ENCODE data around the gene CDH23.

Gene CDH23

DNA sequence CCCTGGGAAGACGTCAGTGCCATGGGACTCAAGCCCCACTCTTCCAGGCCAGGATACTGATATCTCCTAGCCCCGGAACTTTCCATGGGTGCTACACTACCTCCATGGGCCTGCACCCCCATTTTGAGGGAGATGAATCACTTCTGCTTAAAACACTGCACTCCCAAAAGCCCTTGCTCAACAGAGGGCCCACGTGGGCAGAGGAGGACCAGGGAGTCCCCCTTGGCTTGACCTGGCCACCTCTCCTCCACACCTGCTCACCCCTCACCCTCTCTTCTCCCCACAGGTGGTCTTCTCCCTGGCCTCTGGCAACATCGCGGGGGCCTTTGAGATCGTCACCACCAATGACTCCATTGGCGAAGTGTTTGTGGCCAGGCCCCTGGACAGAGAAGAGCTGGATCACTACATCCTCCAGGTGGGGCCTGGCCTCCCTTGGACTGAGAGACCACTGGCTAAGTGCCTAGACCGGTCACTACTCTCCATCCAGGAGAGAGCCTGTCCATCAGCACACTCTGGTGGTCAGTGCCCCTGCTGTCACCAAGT lies 342.7 kb downstream of the CDH23 start:
- TF ChIP-seq, protein P1, sequence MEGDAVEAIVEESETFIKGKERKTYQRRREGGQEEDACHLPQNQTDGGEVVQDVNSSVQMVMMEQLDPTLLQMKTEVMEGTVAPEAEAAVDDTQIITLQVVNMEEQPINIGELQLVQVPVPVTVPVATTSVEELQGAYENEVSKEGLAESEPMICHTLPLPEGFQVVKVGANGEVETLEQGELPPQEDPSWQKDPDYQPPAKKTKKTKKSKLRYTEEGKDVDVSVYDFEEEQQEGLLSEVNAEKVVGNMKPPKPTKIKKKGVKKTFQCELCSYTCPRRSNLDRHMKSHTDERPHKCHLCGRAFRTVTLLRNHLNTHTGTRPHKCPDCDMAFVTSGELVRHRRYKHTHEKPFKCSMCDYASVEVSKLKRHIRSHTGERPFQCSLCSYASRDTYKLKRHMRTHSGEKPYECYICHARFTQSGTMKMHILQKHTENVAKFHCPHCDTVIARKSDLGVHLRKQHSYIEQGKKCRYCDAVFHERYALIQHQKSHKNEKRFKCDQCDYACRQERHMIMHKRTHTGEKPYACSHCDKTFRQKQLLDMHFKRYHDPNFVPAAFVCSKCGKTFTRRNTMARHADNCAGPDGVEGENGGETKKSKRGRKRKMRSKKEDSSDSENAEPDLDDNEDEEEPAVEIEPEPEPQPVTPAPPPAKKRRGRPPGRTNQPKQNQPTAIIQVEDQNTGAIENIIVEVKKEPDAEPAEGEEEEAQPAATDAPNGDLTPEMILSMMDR (IDR thresholded peaks at IDR 0.05), result no peak
- no peak for TF ChIP-seq ZFX (IDR thresholded peaks at IDR 0.05; ENCODE audit: borderline replicate concordance)
- no peak overlapping the region for H3K27ac ChIP-seq

DNA sequence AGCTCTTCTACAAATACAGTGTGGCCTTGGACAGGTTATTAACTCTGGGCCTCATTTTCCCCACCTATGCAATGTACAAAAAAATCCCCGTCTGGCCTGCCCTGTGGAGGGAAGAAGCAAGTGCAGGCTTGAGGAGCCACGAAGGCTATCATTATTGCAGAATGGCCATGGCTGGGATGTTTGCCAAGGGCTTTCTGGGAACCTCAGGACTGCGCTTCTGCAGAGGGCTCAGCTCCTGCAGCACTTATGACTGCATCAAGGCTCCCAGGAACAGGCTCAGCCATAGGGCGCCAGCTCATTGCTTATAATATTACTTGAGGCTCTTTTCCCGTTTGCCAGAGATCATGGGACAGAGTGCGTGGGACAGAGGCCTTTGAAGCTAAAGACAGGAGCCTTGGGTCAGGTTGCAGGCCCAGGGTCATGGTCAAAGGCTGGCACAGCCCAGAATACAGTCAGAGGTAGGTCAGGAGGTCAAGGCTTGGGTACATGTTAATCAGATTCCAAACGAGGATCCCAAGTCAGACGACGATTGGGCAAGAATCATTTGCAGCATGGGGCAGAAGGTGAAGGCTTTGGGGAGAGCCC lies 343.4 kb downstream of the CDH23 start:
- TF ChIP-seq ZFX (IDR thresholded peaks at IDR 0.05; ENCODE audit: borderline replicate concordance), result no peak
- TF ChIP-seq, protein P1 (IDR thresholded peaks at IDR 0.05), result no peak
- no peak overlapping the region for H3K27ac ChIP-seq

DNA sequence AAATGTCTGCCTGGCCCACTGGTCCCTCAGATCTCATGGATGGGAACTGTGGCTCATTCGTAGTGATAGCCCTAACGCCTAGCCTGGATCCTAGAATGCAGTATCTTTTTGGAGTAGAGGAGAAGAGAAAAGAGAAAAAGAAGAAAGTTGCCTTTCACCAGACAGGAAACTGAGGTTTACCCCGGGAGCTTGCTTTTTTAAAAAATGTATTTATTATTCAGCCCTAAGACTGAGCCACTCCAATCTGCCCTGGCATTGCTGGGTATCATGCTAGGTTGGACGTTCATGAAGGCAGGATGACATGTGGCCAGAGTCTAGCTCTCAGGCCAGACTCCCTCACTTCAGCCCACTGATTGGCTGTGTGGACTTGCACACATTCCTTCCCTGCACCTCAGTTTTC lies 344.3 kb downstream of the CDH23 start:
- TF ChIP-seq, protein P1 (IDR thresholded peaks at IDR 0.05), result no peak
- no peak for TF ChIP-seq ZFX (IDR thresholded peaks at IDR 0.05; ENCODE audit: borderline replicate concordance)
- no peak overlapping the region for H3K27ac ChIP-seq

DNA sequence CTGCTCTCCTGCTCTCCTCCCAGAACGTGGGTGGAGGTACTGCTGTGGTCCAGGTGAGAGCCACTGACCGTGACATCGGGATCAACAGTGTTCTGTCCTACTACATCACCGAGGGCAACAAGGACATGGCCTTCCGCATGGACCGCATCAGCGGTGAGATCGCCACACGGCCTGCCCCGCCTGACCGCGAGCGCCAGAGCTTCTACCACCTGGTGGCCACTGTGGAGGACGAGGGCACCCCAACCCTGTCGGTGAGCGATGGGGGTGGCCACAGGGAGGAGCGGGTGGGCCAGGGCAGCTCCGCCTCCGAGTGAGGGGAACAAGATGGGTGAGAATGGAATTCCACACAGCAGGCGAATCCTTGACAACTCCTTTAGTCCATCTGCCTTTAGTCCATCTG lies 345.0 kb downstream of the CDH23 start:
- TF ChIP-seq, protein P1 (IDR thresholded peaks at IDR 0.05), result no peak
- no peak for TF ChIP-seq ZFX (IDR thresholded peaks at IDR 0.05; ENCODE audit: borderline replicate concordance)
- H3K27ac ChIP-seq, result no peak overlapping the region

DNA sequence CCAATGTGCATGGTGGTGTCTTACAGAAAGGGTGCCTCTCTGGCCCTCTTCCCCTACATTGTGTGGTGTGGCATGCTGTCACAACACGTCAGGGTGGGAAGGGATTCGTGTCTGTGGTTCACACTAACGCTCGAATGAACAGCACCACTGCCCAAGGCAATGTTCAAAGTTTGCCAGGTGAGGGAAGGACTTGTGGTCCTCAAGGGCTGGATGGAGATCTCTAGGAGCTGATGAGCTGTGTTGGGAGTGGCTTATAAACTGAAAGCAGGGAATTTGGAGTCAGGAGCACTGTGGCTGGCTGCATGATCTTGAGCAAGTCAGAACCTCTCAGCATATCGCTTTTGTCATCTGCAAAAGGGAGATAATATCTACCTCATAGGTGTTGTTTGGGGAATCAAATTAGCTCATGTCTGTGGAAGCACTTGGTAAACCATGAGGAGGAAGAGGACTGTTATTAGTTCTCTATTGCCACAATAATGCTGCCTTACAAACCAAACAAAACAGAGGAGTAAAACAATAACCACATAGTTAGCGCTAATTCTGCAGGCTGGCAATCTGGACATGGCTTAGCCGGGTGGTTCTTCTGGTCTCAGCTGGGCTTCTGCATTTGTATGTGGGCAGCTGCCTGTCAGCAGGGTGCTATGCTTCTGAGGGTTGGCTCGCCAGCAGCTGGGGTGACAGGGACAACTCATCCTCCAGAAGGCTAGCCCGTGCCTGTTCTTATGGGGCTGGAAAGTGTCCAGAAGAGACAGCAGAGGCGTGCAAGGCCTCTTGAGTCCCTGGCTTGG lies 345.8 kb downstream of the CDH23 start:
- no peak overlapping the region for H3K27ac ChIP-seq
- TF ChIP-seq, protein P1 (IDR thresholded peaks at IDR 0.05), result no peak
- no peak for TF ChIP-seq ZFX (IDR thresholded peaks at IDR 0.05; ENCODE audit: borderline replicate concordance)

DNA sequence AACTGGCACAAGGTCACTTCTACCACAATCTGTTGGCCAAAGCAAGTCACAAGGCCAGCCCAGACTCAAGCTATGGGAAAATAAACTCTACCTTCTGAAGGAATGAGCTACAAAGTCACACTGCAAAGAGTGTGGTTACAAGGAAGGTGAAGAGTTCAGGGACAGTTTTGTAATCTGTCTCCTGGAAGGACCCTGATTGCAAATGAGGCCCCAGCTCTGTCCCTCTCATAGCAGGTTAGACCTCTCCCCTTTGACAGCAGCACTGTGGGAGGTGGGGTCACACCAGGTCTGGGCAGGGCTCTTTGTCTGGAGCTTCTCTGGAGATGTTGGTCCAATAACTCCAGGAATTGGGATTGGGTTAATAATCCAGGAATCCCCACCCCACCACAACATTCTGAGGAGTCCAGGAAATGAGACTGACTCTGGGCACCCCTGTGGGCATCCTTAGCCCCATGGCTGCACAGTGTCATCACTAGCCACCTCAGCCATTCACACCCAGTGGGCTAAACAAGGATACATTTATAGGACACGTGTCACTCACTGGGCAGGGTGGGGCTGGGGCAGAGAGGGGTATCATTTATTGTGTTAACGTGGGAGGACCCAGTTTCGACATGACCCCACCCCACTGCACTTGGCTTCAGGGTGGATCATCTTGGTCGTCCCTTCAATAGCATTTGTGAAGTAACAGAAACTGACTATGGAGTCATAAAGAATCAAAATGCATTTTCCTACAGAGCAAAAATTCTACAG lies 346.5 kb downstream of the CDH23 start:
- TF ChIP-seq ZFX (IDR thresholded peaks at IDR 0.05; ENCODE audit: borderline replicate concordance), result no peak
- TF ChIP-seq, protein P1 (IDR thresholded peaks at IDR 0.05), result no peak
- no peak overlapping the region for H3K27ac ChIP-seq

Data from 22Rv1 (cell line).